Stimulated activated CD4-positive, alpha-beta T cell treated with anti-CD3 and anti-CD28 coated beads, Interleukin-12 subunit alpha, Interleukin-12 subunit beta, amount 100 ng/mL, for 48 hours (primary cell): Measurements from ENCODE around the gene CCDC188.

ENCODE experiments used
- DNase-seq, 3 donors: peaks; one replicate each; pipeline ENCODE4 v3.0.0-alpha.2; 2020; ENCODE audit warnings: low read depth in 2 of 3, low spot score in 1 of 3

The CCDC188 gene

DNA sequence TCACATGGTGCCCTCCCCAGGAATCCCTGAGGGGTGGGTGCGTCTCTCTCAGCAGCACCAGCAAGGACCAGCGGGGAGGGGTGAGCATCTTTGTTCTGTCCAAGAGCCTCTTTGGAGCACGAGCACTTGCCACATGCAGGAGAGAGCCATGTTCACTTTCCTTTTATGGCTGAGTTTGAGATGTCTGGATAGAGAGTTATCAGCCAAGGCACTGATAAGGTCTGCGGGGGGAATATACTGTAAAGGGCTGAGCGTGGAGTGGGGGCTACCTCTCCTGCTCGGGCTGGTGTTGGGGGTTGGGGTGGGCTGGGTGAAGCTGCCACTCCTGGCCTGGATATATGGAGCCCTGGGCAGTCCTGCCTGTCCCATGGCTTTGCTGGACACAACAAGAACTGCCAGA, 34.9 kb upstream of the CCDC188 start:
- DNase-seq: no peak

DNA sequence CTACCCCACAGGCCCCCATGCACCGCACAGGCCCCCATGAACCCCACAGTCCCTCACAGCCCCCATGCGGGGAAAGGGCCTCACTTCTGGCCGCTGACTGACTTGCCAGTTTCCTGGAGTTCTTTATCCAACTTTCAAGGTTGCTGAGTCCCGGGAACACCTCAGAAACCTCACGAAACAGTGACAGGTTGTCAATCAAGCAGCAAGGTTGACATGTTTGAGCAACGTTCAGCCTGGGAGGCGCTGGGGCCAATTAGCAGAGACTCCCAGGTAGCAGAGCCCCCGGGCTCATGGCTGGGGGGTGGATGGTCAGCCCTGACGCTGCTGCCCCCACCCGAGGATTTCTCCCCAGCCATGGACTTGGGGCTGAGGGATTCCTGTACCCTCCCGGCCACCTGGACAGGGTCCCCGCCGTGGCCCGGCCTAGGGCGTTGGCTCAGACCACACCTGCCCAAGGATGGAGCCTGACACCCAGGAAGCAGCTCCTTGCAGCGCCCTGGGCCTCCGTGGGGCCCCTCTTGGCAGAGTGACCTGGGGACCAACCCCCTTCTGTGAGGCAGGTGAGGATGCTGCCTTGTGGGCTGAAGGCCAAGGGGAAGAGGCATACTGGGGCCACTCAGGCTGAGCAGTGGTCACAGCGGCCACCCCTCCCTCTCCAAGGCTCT, 33.8 kb upstream of the CCDC188 start:
- no peak for DNase-seq

DNA sequence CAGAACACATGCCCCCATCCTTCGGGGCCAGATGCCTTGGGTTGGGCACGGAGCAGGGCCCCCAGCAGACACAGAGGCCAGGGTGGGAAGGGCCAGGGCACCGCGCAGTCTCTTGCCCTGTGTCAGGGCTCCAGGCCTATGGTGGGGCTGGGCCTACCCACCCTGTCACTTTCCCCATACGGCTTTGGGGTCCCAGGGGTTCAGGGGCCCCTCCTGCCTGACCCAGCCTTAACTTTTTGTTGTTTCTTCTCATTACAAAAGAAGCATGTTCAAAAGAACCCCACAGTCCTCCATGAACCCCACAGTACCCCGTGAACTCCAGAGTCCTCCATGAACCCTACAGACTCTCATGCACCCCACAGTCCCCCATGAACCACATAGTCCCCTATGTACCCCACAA, 33.0 kb upstream of the CCDC188 start:
- DNase-seq: no peak

DNA sequence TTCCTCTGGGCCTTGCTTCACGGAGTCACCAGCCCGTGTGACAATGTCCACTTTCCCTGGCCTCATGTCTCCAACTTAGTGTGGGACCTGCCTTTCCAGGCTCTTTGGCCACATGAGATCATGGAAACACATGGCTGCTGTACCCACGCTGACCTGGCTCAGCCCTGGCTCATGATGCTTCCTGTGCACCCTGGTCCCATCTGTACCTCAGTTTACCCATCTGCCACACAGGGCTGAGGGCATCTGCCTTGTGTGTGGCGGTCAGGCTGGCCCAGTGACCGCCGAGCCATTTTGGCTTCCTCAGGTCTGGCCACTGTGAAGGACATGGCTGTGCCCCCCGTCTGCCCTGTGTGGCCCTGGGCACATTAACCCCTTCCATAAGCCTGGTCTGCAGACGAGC, 32.2 kb upstream of the CCDC188 start:
- DNase-seq: no peak

DNA sequence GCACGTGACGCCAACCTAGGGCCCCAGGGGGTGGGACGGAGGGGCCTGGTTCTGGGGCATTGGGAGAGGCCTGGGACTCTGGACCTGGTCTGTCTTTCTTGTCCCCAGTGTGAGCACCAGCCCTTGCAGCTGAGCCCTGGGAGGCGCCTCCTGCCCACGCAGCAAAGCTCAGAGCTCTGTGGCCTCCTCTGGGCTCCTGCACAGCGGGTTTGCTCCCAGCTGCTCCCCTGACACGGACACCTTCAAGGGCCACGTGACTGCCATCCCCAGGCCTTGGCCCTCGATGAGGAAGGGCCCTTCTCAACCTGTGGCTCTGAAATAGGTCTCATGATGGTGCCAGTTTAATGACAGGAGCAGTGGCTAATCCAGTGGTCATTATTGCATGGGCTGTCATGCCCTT, 31.5 kb upstream of the CCDC188 start:
- no peak for DNase-seq

DNA sequence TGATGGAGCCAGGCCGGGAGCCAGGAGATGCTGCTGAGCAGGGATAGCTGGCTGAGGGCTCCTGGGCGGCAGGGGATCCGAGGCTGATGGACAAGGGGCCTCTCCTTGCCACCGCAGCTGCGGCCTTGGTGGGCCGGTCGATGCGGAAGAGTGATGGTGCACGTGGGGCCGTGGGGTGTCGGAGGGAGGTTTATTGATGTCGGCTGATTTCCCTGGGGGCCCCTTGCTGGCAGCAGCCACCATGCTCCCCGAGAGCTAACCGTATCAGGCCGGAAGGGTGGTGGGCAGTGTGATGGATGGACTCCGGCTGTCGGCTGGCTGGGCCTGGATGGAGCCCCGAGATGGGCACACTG, 31.0 kb upstream of the CCDC188 start:
- DNase-seq: no peak

DNA sequence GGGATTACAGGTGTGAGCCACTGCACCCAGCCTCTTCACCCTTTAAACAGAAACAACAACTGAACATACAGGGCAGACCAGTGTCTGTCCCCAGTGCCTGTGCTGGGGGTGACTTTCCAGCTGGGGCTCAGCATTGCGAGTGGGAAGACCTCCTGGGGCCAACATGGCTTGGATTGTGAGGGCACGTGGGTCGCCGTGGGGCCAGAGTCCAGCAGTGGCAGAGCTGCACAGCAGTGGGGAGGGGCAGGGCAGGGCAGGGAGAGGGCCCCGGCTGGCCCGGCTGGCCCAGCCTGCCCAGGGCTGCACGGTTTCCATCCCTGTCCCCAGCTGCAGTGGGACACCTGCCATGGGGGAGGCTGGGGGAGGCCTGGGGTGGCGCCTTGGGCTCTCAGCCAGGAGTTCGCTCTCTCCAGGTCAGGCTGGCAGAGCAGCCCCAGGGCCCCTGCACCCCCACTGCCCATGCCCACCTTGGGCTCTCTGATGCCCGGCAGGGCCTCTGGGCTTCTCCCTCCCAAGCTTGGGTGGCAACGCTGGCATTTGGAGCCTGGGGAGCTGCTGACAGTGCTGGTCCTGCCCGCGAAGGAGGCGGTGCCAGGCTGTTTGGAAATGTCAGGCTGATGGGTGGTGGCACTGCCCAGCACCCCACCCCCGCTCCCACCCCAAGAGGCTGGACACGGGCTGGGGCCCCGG, 30.5 kb upstream of the CCDC188 start:
- no peak for DNase-seq

DNA sequence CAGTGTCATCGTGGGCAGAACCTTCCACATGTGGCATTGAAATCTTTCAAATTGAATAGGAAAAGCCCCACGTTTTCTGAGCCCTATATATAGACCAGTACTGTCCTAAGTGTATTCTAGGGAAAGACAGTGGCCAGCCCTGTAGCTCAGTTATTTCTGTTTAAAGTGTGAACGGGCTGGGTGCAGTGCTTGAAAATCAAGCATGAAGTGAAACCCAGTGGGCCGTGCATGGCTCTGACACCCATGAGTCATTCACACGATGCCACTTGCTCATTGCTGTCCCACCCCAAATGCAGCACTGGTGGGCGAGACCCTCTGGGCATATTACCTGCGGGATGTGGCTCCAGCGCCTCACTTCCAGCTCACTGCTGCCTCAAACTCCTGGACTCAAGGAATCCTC, 29.8 kb upstream of the CCDC188 start:
- DNase-seq: no peak

DNA sequence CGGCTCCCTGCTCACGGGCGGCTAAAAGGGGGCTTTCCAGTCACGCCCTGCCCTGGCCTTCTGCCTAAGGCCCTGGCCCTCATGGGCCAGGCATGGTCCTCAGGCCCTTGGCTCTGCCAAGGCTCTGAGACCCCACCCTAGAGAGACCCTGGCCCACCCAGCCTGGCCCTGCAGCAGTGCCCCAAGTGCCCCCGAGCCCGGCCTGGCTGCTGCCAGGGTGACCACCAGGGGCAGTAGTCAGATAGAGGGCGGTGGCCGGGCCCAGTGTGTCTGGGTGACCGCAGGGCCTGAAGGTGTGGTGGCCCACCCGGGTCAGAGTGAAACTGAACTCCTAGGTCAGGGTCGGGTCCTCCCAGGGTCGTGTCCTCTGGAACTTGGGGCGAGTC, 29.4 kb upstream of the CCDC188 start:
- no peak for DNase-seq

DNA sequence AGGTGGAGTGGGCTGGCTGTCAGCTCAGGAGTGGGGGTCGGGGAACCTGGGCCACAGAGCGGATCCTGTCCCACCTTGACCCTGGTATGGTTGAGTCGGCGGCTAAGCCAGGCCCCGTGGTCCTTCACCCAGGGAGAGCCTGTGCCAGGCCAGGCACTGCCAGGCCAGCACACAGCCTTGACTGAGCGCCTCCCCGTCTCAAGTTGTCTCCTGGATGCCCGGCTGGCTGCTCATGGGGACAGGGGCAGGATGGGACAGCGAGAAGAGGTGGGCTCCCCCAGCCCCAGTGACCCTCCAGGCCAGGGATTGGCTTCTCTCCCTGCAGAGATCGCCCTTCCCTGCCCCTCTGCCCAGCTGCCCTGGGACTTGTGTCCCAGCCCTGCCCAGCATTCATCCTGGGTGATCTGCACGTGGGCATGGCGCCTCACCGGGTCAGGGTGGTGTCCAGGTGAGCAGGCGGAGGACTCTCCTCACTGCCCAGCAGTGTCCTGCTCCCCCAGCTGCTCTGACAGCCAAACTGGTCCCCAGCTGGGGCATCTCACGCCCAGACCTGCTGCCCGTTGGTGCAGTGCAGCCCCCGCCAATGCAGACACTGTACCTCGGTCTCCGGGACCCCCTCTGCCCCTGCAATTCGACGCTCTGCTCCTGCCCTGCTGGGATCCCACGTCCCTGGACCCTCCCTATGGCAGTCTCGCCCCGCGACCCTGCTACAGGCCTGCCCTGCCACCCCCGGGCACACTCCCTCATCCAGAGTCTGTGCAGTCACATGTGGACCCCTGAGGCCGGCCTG, 28.8 kb upstream of the CCDC188 start:
- no peak for DNase-seq

DNA sequence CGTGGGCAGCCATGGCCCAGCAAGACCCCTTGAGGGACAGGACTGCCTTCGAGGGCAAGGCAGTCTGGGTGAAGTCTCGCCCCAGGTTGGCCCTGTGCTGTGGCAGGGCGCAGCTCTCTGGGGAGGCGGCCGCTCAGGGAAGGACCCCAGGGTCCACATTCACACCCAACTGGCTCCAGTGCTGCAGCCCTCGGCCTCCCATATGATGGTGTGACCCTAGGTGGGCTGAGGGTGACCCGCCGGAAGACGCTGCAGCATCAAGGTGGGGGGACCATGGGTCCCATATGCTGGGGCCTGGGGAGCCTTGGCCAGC, 28.0 kb upstream of the CCDC188 start:
- no peak for DNase-seq

DNA sequence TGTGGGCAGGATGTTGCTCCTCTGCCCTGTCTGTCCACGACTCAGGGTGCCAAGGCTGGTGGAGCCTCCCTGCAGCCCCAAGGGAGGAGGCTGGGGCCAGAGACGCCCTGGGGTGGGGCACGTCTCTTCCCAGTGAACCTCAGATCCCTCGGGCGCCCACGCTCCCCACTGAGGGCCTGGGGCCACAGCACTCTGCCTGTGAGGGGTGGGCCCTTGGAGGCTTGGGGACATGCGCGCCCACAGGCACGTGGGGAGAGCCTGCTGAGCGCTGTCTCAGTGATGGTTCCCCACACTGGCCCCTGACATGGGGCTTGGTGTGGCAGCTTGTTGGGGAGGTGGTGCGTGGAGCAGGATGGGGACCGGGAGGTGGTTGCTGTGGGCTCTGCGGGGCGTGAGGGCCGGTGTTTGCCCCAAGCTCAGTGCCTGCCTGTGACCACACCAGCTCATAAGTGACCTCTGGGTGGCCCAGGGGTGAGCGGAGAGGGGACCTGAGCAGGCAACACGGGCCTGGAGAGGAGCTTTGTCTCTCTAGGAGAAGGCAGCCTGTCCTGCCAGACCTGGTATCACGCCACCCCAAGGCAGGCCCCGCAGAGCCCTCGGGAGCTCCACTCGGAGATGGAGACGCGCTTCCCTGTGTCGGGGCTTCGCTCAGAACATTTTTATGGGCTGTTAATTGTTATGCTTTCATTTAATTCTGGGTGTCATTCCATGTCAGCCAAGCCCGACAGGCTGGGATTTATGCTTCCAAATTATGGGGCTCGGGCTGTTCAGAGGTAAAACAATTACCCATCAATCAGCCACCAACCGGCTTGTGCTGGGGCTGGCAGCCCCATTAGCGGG, 27.4 kb upstream of the CCDC188 start:
- no peak for DNase-seq

DNA sequence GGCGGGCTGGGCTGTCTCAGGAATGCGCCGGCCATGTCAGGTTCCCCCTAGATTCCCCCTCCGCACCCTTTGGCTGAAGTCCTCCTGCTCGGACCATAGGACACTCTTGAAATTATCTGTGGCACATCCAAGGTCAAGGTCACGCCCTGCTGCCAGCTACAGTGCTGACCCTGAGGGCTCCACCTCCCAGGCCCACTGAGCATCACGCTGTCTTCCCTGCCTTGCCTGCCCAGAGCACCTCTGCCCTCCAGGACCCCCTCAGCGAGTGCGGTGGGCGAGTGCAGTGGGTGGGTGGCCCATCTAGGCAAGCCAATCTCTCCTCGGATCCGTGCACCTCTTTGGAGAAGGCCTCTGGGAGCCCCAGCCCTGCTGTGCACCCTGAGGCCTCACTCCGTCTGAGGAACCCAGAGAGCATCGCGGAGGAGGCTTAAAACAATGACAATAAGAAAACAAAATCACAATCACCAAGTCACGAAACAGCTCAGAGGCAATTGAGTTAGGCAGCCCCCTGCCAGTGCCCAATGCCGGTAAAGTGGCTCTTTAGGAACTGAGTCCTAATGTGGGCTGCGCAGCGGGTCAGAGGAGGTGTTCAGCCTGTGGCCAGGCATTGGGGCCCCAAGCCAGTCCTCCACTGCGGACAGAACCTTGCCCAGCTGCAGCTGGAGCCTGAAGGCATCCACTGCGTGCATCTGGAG, 26.5 kb upstream of the CCDC188 start:
- no peak for DNase-seq

DNA sequence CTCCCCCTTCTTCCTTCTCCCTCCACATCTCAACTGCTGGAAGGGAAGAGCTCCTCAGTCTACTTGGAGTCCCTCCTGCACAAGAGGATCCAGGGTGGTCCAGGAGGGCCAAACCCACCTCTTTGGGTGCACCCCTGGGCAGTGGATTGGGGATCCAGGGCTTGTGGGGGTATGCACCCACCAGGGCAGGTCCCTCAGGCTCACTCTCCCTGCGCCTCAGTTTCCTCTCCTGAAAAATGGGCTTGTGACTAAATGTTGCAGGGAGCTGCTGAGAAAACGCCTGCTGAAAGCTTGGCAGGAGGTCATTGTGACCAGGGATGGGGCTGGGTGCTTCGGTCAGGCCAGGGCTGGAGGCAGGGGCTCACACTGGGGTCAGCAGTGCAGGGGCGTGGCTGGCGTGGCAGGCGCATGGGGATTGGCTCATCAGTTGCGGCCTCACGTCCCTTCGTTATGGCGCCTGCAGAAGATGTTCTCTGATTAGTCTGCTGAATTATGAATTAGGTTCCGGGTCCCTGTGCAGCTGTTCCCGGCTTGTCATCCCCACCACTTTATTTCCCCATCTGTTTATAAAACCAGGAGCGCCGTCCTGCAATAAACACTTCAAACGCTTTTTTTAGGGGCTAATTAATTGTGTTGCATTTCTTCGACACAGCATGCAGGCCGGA, 25.7 kb upstream of the CCDC188 start:
- DNase-seq: no peak

DNA sequence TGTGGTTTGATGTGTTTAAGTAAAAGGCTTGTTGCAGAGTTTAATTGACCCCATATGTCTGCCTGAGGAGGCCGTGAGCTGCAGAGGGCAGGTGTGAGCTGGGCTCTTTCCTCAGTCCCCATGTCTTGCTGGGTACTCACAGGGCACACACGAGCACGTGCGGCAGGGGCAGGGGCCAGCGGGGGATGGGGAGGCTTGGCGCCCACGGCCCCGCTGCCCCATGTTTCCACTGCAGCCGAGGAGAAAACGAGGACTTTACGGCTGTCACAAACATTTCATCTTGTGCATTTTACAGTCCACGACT, 24.7 kb upstream of the CCDC188 start:
- DNase-seq: no peak

DNA sequence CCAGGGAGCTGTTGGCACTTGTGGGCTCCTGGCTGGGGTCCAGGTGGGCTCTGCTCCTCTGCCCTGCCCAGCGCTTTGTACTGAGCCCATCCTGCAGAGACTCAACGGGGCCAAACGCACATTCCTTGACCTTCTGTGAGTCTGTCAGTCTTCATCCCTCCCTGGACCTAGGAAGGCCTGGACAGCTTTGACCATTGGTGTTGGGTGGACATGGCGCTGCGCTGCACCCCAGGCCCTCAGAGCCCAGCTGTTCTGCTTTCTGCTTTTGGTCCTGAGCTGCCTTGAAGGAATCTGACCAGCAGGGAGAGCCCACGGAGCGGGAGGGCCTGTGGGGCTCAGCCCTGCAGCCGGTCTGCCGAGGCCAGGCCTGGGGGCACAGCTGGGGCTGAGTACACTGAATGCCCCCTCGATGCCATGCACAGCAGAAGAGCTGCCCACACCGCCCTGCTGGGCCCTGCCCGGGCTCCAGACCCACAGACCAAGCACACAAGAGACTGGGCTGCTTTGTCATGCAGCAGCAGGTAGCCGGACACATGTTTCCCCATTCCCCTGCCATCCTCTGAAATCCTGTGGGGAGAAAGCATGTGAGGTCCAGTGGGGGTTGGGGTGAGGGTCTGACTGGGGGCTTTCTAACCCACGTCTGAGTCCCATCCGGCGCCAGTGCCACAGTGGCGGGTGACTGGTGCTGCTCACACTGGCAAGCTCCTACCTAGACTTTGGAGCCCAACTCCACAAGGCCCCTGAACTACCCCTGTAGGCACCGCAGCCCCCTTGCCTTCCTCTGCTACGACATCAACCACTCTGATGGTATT, 24.1 kb upstream of the CCDC188 start:
- DNase-seq: no peak

DNA sequence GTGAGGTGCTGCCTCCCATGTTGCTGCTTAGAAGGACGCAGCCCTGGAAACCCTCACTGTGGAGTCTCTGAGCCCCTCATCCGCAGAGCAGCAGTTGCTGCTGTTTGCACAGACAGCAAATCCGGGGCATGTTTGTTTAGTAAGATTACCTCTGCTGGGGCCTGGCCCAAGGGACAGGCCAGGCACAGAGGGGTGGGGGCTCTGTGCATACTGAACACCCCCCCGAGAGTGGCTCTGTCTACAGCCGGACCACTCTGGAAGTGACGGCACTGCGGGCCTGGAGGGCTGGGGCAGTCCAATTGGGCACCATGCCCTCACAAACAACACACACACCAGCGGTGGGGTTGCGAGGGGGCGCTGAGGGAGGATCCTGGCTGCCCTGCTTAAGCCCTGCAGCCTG, 22.9 kb upstream of the CCDC188 start:
- DNase-seq: no peak

DNA sequence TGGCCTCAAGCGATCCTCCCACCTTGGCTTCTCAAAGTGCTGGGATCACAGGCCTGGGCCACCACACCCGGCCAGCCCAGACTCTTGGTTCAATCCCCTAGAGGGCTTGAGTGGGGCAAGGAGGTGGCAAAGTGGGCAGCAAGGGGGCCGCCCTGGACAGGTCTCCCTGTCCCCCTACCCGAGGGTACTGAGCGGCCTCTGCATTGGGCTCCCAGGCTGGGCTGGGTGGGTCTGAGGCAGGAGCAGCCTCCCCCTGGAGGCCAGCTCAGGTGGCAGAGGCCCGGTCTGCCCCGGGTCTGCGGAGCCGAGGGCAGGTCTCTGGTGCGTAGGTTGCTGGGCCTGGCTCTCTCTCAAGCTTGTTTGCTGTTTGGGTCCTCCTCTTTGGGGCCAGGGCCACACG, 22.4 kb upstream of the CCDC188 start:
- no peak for DNase-seq

DNA sequence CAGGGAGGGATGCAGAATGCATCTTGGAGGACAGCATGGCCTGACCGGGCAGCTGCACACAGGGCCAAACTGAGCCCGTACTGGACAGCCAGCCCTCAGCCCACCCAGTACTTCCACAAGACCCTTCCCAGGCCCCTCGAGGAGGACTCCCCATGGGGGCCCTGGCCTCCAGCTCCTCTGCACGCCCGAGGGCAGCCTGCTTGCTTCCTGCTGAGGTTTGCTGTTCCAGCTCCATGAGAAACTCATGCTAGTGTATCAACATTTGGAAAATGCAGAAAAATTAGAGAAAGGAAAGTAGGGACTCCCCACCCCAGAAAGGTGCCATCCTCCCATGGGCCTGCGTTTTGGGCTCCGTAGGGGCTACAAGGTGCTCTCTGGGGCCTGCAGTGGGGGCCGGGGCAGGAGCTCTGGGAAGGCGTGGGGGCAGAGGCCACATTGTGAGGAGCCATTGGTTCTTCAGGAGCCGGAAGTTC, 21.3 kb upstream of the CCDC188 start:
- DNase-seq: no peak
